Colonic mucosa (tissue), 4 donors: ENCODE data around the gene MAST3. TPM values are rescaled to one million over a fixed set of nuclear protein-coding genes. Genes with fewer than 3 reads are reported as not detected.

Experiments
- DNase-seq: peaks from one replicate; pipeline ENCODE4 v3.0.0-alpha.2; 2020
- H3K27ac ChIP-seq: fragments of 200-600 bp; one replicate; pipeline ENCODE4 v1.8.0; 2021
- H3K27me3 ChIP-seq: fragments of 200-600 bp; one replicate; pipeline ENCODE4 v1.8.0; 2021
- H3K36me3 ChIP-seq: fragments of 200-600 bp; one replicate; pipeline ENCODE4 v1.8.0; 2021
- H3K4me1 ChIP-seq: fragments of 200-600 bp; one replicate; pipeline ENCODE4 v1.8.0; 2021; ENCODE audit warnings: mild to moderate bottlenecking
- H3K4me3 ChIP-seq: fragments of 200-600 bp; one replicate; pipeline ENCODE4 v1.8.0; 2021
- H3K9ac ChIP-seq, 2 donors: one replicate each; pipeline ENCODE4 v1.7.0; 2013; ENCODE audit warnings: control low read depth in 2 of 2, low read depth in 2 of 2, low read length in 2 of 2
- H3K9me3 ChIP-seq: fragments of 200-600 bp; one replicate; pipeline ENCODE4 v1.8.0; 2021
- intact Hi-C: fragments of 100-400 bp; cut with DNase I; formaldehyde crosslinking; loops from one replicate; pipeline ENCODE4 v1.14.1; 2022
- total RNA-seq, 2 donors: library from RNA; stranded (reverse); fragmentation: NEBNext Ultra II Directional in 1 of 2; extraction: Animal tissue kit (Norgen Biotek cat#: 25700) in 1 of 2; gene quantifications; one replicate each; pipeline ENCODE4 v1.2.1, GENCODE V29; 2021
- TF ChIP-seq, protein P1 (sequence below): fragments of 200-600 bp; IDR thresholded peaks from one replicate; pipeline ENCODE4 v1.8.0; 2022; ENCODE audit warnings: antibody characterized with exemption, mild to moderate bottlenecking
- donor health status: healthy.
- donor health status: DM: no; HTN: no; CAD: no.
- donor health status: DM: no; HTN: no; CAD: no.

Gene MAST3
- total RNA-seq, 2 donors from 2014 or later = 24.3 to 30.9 TPM

DNA sequence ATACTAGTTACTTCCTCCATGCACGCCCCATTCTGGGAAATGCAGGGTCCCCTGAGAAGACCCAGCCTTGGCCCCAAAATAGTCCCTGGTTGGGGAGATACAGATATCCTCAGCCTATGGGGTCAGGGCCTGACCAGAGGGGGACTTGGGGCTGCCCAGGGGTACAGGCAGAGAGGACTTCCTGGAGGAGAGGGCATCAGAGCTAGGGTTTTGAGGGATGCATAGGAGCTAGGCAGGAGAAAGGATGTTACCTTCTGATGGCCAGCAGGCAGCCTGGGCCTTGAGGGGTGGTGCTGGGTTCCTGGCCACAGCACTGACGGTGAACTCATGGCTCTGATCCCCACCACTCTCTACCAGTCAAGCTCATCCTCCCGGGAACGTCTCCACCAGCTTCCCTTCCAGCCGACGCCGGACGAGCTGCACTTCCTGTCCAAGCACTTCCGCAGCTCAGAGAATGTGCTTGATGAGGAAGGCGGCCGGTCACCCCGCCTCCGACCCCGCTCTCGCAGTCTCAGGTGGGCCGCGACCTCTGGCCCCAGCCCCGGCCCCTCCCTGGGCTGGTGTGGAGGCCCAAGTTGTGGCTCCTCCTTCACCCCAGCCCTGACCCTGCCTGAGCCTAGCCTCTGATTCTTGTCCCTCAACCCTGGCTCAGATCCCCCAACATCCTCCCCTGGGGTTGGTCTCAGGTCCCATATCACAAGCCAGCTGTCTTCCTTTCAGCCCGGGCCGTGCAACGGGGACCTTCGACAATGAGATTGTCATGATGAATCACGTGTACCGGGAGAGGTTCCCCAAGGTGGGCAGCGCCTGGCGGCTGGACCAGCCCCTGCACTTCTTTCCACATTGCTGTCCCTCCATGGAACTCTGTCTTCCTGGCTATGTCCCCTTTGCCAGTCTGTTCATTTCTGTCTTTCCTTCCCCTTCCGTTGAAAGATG is 25.6 kb downstream of the MAST3 start:
- H3K27me3 ChIP-seq = no peaks in the 10 kb centered on the region
- DNase-seq = no peak
- no peak overlapping the region for H3K4me3 ChIP-seq
- no peaks in the 10 kb centered on the region for H3K9me3 ChIP-seq
- TF ChIP-seq, protein P1, sequence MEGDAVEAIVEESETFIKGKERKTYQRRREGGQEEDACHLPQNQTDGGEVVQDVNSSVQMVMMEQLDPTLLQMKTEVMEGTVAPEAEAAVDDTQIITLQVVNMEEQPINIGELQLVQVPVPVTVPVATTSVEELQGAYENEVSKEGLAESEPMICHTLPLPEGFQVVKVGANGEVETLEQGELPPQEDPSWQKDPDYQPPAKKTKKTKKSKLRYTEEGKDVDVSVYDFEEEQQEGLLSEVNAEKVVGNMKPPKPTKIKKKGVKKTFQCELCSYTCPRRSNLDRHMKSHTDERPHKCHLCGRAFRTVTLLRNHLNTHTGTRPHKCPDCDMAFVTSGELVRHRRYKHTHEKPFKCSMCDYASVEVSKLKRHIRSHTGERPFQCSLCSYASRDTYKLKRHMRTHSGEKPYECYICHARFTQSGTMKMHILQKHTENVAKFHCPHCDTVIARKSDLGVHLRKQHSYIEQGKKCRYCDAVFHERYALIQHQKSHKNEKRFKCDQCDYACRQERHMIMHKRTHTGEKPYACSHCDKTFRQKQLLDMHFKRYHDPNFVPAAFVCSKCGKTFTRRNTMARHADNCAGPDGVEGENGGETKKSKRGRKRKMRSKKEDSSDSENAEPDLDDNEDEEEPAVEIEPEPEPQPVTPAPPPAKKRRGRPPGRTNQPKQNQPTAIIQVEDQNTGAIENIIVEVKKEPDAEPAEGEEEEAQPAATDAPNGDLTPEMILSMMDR = no peak
- intact Hi-C loops = no loop called here
- H3K36me3 ChIP-seq = peaks cover 9% of the 10 kb centered on the region
- H3K27ac ChIP-seq = no peak overlapping the region
- H3K4me1 ChIP-seq = peaks cover 3% of the 10 kb centered on the region
- no peak overlapping the region for H3K9ac ChIP-seq

DNA sequence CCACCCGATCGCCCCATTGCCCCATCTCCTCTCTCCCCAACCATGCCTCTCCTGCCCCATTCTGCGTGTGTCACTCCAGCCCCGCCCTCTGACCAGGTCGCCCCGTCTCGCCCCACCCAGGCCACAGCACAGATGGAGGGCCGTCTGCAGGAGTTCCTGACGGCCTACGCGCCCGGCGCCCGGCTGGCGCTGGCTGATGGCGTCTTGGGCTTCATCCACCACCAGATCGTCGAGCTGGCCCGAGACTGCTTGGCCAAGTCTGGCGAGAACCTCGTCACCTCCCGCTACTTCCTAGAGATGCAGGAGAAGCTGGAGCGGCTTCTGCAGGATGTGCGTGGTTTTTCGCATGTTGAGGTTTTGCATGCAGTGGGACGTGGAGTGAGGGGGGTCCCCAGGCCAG is 26.2 kb downstream of the MAST3 start:
- no peak overlapping the region for H3K9ac ChIP-seq
- no peak overlapping the region for H3K4me3 ChIP-seq
- intact Hi-C loops = no loop called here
- no peaks in the 10 kb centered on the region for H3K9me3 ChIP-seq
- H3K27me3 ChIP-seq = no peaks in the 10 kb centered on the region
- DNase-seq = no peak
- no peaks in the 10 kb centered on the region for H3K4me1 ChIP-seq
- H3K27ac ChIP-seq = no peak overlapping the region
- TF ChIP-seq, protein P1 = no peak
- peaks cover 12% of the 10 kb centered on the region for H3K36me3 ChIP-seq

DNA sequence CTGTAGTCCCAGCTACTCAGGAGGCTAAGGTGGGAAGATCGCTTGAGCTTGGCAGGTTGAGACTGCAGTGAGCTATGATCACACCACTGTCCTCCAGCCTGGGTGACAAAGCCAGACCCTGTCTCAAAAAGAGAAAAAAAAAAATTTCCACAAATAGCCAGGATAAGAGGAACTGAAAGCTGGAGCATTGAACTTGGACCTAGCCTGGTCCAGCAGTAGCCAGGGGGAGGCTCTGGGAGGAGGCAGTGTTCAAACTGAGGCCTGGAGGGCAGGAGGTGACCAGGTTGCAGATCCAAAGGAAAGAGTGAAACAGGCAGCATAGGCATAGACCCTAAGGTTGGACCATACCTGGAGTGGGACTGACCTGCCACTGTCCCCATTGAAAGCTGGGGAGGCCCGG is 28.5 kb downstream of the MAST3 start:
- Histone ChIP-seq H3K9me3 (no peaks in the 10 kb centered on the region), H3K36me3 (peaks cover 12% of the 10 kb centered on the region), H3K4me3 (no peak overlapping the region), H3K27me3 (no peaks in the 10 kb centered on the region), H3K9ac (no peak overlapping the region), H3K27ac (no peak overlapping the region), H3K4me1 (no peaks in the 10 kb centered on the region)
- TF ChIP-seq, protein P1 = no peak
- DNase-seq = no peak
- intact Hi-C loops = no loop called here

DNA sequence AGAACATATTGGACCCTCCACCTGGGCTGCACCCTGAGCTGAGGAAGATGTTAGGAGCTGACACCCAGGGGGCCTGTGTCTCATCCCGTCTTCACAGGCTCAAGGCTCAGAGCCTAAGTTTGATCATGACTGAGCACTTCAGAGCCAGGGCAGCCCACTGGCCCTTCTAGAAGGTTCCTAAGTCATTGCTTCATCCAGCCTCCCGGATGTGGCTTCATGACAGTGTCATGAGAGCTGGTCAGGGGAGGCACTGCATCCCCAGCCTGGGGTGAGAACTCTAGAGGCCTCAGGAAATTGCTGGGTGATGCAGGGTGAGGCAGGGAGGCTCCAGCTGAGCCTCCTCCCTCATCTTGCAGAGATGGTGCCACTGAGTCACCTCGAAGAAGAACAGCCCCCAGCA is 30.5 kb downstream of the MAST3 start:
- intact Hi-C loops = no loop called here
- Histone ChIP-seq H3K36me3 (peaks cover 22% of the 10 kb centered on the region), H3K4me3 (no peak overlapping the region), H3K4me1 (no peaks in the 10 kb centered on the region), H3K27ac (no peak overlapping the region), H3K9me3 (no peaks in the 10 kb centered on the region), H3K9ac (no peak overlapping the region), H3K27me3 (no peaks in the 10 kb centered on the region)
- TF ChIP-seq, protein P1 = no peak
- no peak for DNase-seq

DNA sequence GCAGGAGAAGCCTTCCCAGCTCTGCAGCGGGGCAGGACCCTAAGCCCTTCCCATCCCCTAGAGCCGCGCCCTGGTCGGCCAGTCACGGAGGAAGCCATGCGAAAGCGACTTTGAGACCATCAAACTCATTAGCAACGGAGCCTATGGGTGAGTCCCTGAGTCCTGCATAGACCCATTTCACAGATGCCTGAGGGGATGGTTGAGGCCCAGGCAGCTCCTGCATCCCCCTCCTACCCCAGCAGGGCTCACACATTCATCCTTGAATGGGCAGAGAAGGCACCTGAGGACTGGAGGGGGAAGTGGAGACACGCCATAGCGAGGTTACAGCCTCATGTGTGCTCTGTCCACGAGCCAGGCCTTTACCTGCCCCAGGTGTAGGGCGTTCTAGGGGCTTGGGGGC is 31.2 kb downstream of the MAST3 start:
- Histone ChIP-seq H3K36me3 (peaks cover 22% of the 10 kb centered on the region), H3K27me3 (no peaks in the 10 kb centered on the region), H3K4me1 (no peaks in the 10 kb centered on the region), H3K27ac (no peak overlapping the region), H3K4me3 (no peak overlapping the region), H3K9ac (no peak overlapping the region), H3K9me3 (no peaks in the 10 kb centered on the region)
- TF ChIP-seq, protein P1 = no peak
- DNase-seq = no peak
- intact Hi-C loops = no loop called here
